Loucy (cell line): ENCODE measurements around the gene FAM193B.

Experiments
- H2AFZ ChIP-seq: fragments of 200-600 bp; sonication (generic); 2 replicates; pipeline ENCODE4 v1.6.0; 2016; ENCODE audit warnings: antibody characterized with exemption, mild to moderate bottlenecking, low read length, moderate library complexity
- H3F3A ChIP-seq: fragments of 200-600 bp; 2 replicates; pipeline ENCODE4 v1.6.0; 2016; ENCODE audit warnings: antibody characterized with exemption, low read depth, mild to moderate bottlenecking
- H3K27me3 ChIP-seq: fragments of 200-600 bp; sonication (generic); 2 replicates; pipeline ENCODE4 v1.6.1; 2014; ENCODE audit warnings: low read length, mild to moderate bottlenecking; ENCODE audit not compliant: insufficient read depth, poor library complexity, severe bottlenecking
- H3K36me3 ChIP-seq: fragments of 200-600 bp; sonication (generic); 2 replicates; pipeline ENCODE4 v1.6.1; 2016; ENCODE audit warnings: low read length; ENCODE audit not compliant: insufficient read depth
- H3K4me1 ChIP-seq: fragments of 200-600 bp; sonication (generic); 2 replicates; pipeline ENCODE4 v1.5.1; 2014; ENCODE audit warnings: low read length, mild to moderate bottlenecking; ENCODE audit not compliant: insufficient read depth, poor library complexity, severe bottlenecking
- H3K4me2 ChIP-seq: fragments of 200-600 bp; sonication (generic); 2 replicates; pipeline ENCODE4 v1.6.0; 2014; ENCODE audit warnings: antibody characterized with exemption, low read length, low read depth, mild to moderate bottlenecking; ENCODE audit not compliant: poor library complexity, severe bottlenecking
- H3K4me3 ChIP-seq: fragments of 200-600 bp; sonication (generic); 2 replicates; pipeline ENCODE4 v1.5.1; 2014; ENCODE audit warnings: low read length, mild to moderate bottlenecking, mixed read lengths; ENCODE audit not compliant: poor library complexity, severe bottlenecking
- H3K79me2 ChIP-seq: fragments of 200-600 bp; sonication (generic); 2 replicates; pipeline ENCODE4 v1.6.1; 2014; ENCODE audit warnings: low read length; ENCODE audit not compliant: insufficient read depth
- H3K9ac ChIP-seq: fragments of 200-600 bp; sonication (generic); 2 replicates; pipeline ENCODE4 v1.6.0; 2014; ENCODE audit warnings: mild to moderate bottlenecking, low read depth, low read length, moderate library complexity; ENCODE audit not compliant: poor library complexity, severe bottlenecking
- H3K9me2 ChIP-seq: fragments of 200-600 bp; sonication (generic); replicated peaks from 2 replicates; pipeline ENCODE4 v1.6.1; 2016; ENCODE audit warnings: low read depth, low read length, mixed read lengths
- H3K9me3 ChIP-seq: fragments of 200-600 bp; sonication (generic); 2 replicates; pipeline ENCODE4 v1.6.1; 2014; ENCODE audit warnings: mild to moderate bottlenecking, antibody characterized with exemption, low read length, low read depth; ENCODE audit not compliant: insufficient read depth
- H4K20me1 ChIP-seq: fragments of 200-600 bp; sonication (generic); 2 replicates; pipeline ENCODE4 v1.6.0; 2014; ENCODE audit warnings: antibody characterized with exemption, low read length, mild to moderate bottlenecking; ENCODE audit not compliant: insufficient read depth, poor library complexity, severe bottlenecking
- CTCF ChIP-seq: fragments of 200-600 bp; sonication (generic); conservative IDR thresholded peaks from 2 replicates; pipeline ENCODE4 v1.5.1; 2014; ENCODE audit warnings: mild to moderate bottlenecking, antibody characterized with exemption, low read length
- EZH2phosphoT487 ChIP-seq: fragments of 200-600 bp; IDR thresholded peaks from 2 replicates; pipeline ENCODE4 v1.6.1; 2018; ENCODE audit warnings: antibody characterized with exemption, mild to moderate bottlenecking, moderate library complexity, borderline replicate concordance

FAM193B gene

GRCh38 chr5:177554474-177555111, at the start of gene FAM193B:
TSS of gene FAM193B (minus strand) at chr5:177554563. CDS start at chr5:177554458, 105 bp downstream.
- peak within 1 kb of the TSS; percentile 77 for H3K9ac ChIP-seq
- H2AFZ ChIP-seq = peak within 1 kb of the TSS; percentile 87
- no peak; the same call in 1 of the 2 replicates for TF ChIP-seq CTCF
- TF ChIP-seq EZH2phosphoT487 = no peak
- H3K9me2 ChIP-seq = no peaks in the 10 kb centered on the region
- peak within 1 kb of the TSS; percentile 86 for H3K4me2 ChIP-seq
- H3K27me3 ChIP-seq = no peaks in the 10 kb centered on the region
- peaks cover 36% of the 10 kb centered on the region for H3K79me2 ChIP-seq
- H3K4me3 ChIP-seq = peak within 1 kb of the TSS; percentile 79
- no peaks in the 10 kb centered on the region for H3F3A ChIP-seq
- peaks cover 25% of the 10 kb centered on the region for H3K4me1 ChIP-seq
- no peaks in the 10 kb centered on the region for H3K9me3 ChIP-seq
- H3K36me3 ChIP-seq = no peaks in the 10 kb centered on the region
- H4K20me1 ChIP-seq = peaks cover 15% of the 10 kb centered on the region

- H3K4me1 ChIP-seq = peaks cover 5% of the 10 kb centered on the region
- no peaks in the 10 kb centered on the region for H3K27me3 ChIP-seq
- H3K4me3 ChIP-seq = no peak overlapping the region
- no peak overlapping the region for H3K9ac ChIP-seq
- H2AFZ ChIP-seq = no peak overlapping the region
- no peaks in the 10 kb centered on the region for H3F3A ChIP-seq
- H3K9me3 ChIP-seq = no peaks in the 10 kb centered on the region
- H3K36me3 ChIP-seq = no peaks in the 10 kb centered on the region
- no peaks in the 10 kb centered on the region for H3K9me2 ChIP-seq
- H4K20me1 ChIP-seq = peaks cover 4% of the 10 kb centered on the region
- TF ChIP-seq CTCF (no peak), EZH2phosphoT487 (no peak)
- peaks cover 8% of the 10 kb centered on the region; the same call in 1 of the 2 replicates for H3K79me2 ChIP-seq
- H3K4me2 ChIP-seq = no peak overlapping the region
Measured at GRCh38 chr5:177604116-177604521, 49.8 kb upstream of the FAM193B start.

- Histone ChIP-seq H3K27me3 (no peaks in the 10 kb centered on the region), H4K20me1 (peaks cover 4% of the 10 kb centered on the region), H3K4me1 (peaks cover 5% of the 10 kb centered on the region), H3K79me2 (peaks cover 8% of the 10 kb centered on the region; the same call in 1 of the 2 replicates), H2AFZ (no peak overlapping the region), H3K9ac (no peak overlapping the region), H3K4me2 (no peak overlapping the region), H3K9me3 (no peaks in the 10 kb centered on the region), H3K9me2 (no peaks in the 10 kb centered on the region), H3K36me3 (no peaks in the 10 kb centered on the region), H3F3A (no peaks in the 10 kb centered on the region), H3K4me3 (no peak overlapping the region)
- TF ChIP-seq EZH2phosphoT487 (no peak), CTCF (no peak)
Measured at GRCh38 chr5:177603631-177604030, 49.3 kb upstream of the FAM193B start.
